ENCODE measurements around the gene ATMIN.

ATMIN gene

DNA sequence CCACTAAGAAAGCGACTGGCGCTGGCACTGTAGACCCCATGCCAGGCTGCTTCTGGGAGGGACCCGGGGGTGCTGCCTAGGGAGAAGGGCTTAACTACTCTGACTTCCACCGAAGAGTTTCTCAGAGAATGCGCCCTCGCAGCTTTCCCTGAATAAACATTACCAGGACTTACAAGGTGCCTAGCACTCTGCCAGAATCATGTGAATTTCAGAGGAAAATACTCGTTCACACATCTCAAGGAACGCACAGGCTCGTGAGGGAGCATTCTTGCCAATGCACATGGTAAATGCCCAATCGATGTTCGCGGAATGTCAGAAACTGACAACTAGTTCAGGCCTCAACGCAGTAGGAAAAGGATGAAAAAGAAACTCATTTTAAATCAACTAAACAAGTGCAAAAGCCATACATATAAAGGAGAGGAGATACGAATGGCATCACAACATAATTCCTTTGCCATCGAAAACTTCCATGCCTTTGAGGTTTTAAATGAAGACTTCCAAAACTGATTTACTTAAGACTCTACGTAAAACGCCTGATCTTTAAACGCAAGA is 30.0 kb upstream of the ATMIN start:
- no peak for DNase-seq (ENCODE audit: low spot score)

DNA sequence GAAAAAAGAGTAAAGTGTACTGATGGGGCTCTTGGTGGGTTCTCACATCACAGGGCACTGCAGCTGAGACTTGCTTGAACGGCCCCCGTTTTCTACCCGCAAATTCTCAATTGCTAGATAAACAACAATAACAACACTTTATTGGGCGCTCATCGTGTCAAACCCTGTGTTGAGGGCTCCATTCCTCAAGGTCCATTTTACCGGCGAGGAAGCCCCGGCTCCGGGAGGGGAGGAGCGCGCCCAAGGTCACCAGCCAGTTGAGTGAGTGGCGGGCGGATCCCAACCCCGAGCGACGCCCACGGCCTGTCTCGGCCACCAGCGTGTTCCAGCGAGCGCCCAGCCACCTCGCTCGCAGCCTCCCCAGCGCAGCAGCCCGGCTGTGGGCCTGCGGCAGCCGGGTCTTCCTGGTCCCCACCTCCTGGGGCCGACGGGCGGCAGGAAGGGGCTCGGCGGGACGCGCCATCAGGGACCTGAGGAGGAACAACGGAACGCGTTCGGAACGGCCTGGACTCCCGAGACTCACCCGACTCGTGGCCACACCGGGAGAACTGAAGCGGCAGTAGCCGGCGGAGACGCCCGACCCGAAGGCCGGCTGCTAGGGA is 29.3 kb upstream of the ATMIN start:
- DNase-seq (ENCODE audit: low spot score): peak; percentile 47

- peak; percentile 94 for DNase-seq (ENCODE audit: low spot score)
Observed at GRCh38 chr16:81006813-81007695, 28.6 kb upstream of the ATMIN start, which contains the start of the genes CENPN and CMC2. Gene CENPN, plus strand, starts transcription at chr16:81007214. Its CDS starts 4,726 bp downstream, at chr16:81011940. Gene CMC2, minus strand, starts transcription at chr16:81006885. Its CDS starts 9,491 bp downstream, at chr16:80997394.

- DNase-seq (ENCODE audit: low spot score): no peak
Observed at GRCh38 chr16:81008505-81008789, 27.2 kb upstream of the ATMIN start.

GRCh38 chr16:81012974-81013373 is 22.7 kb upstream of the ATMIN start:
- DNase-seq (ENCODE audit: low spot score): no peak

GRCh38 chr16:81014672-81015071 is 21.0 kb upstream of the ATMIN start:
- DNase-seq (ENCODE audit: low spot score): no peak

DNA sequence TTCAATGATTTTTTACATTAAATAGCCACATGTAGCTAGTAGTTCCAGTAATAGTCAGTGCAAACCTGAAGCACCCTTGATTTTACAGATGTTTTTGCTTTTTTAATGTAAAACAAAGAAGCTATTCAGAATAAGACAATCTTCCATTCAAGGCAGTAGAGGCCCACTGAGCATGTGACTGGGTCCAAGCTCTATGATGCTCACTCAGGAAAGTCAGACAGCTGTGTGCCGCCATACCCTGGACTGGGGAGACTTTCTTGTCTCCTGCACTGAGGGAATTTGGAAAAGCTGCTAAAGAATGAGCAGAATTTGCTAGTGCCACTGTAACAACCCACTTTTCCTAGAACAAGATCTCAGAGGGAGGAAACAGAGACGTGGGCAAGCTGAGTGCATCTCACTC is 17.1 kb upstream of the ATMIN start:
- no peak for DNase-seq (ENCODE audit: low spot score)

DNA sequence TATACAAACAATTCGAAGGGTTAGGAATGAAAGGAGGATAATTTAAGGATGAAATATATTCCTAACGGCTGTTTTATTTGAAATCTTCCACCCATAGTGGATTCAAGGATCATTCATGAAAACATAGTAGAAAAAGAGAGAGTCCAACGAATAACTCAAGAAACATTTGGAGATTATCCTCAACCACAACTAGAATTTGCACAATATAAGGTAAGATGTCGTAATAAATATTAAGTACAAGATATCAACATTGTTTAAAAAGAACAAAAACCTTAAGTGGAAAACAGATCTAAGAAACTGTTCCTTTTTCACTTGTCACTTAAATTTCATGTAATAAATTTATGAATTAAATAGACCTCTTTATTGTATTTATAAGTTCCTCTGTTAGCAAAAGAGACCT is 9.2 kb upstream of the ATMIN start:
- DNase-seq (ENCODE audit: low spot score): no peak

DNA sequence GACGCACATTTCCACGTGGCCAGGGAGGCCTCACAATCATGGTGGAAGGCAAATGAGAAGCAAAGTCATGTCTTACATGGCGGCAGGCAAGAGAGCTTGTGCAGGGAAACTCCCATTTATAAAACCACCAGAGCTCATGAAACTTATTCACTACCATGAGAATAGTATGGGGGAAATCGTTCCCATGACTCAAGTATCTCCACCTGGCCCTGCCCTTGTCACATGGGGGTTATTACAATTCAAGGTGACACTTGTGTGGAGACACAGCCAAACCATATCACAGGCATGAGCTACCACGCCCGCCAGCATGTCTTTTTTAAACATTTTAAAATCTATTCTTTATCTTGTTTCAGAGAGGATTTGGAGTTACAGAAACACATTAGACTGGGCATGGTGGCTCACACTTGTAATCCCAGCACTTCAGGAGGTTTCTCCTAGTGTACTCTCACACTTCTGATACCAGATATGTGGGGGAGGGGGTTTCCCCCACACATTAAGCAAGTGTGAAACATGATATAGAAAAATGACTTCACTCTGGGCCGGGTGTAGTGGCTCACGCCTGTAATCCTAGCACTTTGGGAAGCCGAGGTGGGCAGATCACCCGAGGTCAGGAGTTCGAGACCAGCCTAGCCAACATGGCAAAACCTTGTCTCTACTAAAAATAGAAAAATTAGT is 5.6 kb upstream of the ATMIN start:
- no peak for DNase-seq (ENCODE audit: low spot score)

- DNase-seq (ENCODE audit: low spot score): peak; percentile 63
Observed at GRCh38 chr16:81035975-81036750, 521 bp downstream of the ATMIN start.

DNA sequence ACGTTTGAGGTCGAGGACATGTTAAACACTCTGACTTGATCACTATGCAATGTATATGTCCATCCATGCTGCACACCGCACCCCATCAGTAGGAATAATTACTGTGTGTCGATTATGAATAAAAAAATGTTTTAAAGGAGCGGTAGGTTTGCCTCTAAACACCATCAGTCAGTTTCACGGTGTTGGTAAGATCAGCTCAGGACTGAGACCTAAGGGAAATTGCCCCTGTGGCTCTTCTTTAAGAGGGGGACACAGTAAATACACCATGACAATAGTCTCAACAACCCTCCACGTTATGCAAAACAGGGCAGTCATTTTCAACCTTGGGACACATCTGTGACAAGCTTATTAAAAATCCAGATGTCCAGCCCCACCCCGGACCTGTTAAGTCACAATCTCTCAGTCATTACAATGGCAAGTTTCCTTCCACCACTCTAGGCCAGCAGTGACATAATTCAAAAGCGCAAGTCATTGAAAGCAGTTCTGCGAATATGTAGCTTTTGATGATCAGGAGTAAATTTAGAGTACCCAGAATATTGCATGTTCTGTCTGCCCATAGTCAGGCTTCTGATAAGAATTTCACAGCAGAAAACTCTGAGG is 1.2 kb downstream of the ATMIN start:
- no peak for DNase-seq (ENCODE audit: low spot score)

- no peak for DNase-seq (ENCODE audit: low spot score)
Observed at GRCh38 chr16:81040131-81040530, 4.5 kb downstream of the ATMIN start.

DNA sequence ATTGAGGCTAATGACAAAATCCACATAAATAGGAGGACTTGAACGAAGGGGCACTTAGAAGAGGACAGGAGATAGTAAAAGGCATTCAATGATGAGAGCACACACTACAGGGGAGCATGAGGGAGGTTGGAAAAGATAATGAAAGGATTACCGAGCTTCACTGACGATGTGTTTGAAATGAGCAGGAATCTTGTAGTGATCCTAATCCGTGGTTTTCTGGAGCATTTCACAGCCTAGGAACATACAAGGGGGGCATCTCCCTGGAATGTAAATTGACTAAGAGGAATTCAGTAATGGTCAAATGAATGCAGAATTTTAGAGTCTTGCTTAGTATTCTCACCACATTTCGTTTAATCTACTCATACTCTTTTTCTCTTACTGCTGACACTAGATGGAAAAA is 5.2 kb downstream of the ATMIN start:
- DNase-seq (ENCODE audit: low spot score): no peak

GRCh38 chr16:81041696-81042095 is 6.1 kb downstream of the ATMIN start:
- no peak for DNase-seq (ENCODE audit: low spot score)

GRCh38 chr16:81042821-81043220 is 7.2 kb downstream of the ATMIN start:
- DNase-seq (ENCODE audit: low spot score): no peak

DNA sequence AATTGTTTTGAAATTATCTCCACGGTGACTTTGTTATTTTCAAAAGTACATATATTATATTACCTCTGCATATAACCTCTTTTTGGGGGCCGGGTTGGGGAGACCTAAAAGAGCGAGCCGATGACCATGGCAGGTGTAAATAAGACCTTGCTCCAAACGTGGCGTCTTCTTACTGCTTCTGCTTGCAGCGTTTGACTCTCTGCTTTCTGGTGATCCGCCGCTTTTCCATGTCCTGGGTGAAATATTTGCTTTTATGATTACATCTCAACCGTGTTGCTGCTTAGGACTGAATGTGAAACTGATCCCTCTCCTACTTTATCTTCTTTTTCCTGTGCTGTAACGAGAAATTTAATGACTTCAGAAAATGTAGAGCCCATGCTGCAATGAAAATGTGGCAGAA is 18.1 kb downstream of the ATMIN start:
- no peak for DNase-seq (ENCODE audit: low spot score)

- DNase-seq (ENCODE audit: low spot score): no peak
Observed at GRCh38 chr16:81060576-81061306, 25.1 kb downstream of the ATMIN start.

- DNase-seq (ENCODE audit: low spot score): no peak
Observed at GRCh38 chr16:81061307-81061640, 25.6 kb downstream of the ATMIN start.

DNA sequence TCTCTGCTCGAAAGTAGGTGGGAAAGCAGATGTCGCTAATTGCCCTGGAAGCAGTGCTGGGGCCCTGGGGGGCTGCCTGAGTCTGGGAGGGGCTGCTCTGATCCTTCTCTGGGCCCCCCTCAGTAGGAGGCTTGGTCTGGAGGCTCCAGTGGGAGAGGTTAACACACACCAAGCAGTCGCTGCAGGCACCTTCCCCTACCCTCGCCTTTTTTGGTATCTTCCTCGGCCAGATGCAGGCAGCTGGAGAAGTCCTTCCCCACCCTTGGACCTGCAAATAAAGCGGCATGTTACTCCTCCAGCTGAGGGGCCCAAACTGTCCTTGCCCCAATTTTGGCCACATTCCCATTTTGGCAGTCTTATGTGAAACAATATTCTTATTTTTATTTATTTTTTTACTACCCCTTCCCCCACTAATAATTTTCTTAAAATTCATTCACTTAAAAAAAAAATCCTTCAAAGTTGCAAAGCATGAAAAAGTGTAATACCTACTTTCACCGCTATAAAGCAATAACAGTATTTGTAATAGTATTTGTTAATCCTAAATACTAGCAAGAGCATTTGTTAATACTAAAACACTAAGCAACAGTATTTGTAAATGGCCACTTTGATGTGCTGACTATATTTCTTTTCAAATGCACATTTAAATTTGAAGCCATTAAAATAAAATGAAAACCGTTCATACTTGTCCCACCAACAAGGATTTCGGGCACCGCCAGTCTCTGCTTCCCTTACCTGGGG is 26.4 kb downstream of the ATMIN start:
- DNase-seq (ENCODE audit: low spot score): no peak

GRCh38 chr16:81066681-81067080 is 31.0 kb downstream of the ATMIN start:
- no peak for DNase-seq (ENCODE audit: low spot score)

Measured in AG08396 (cell line).